Loucy (cell line): ENCODE results near the gene DENND5B.

Experiments
- CTCF ChIP-seq: fragments of 200-600 bp; sonication (generic); conservative IDR thresholded peaks from 2 replicates; pipeline ENCODE4 v1.5.1; 2014; ENCODE audit warnings: mild to moderate bottlenecking, antibody characterized with exemption, low read length
- EZH2phosphoT487 ChIP-seq: fragments of 200-600 bp; IDR thresholded peaks from 2 replicates; pipeline ENCODE4 v1.6.1; 2018; ENCODE audit warnings: antibody characterized with exemption, mild to moderate bottlenecking, moderate library complexity, borderline replicate concordance

GRCh38 chr12:31528095-31528494 lies 62.8 kb downstream of the DENND5B start:
- TF ChIP-seq CTCF (no peak), EZH2phosphoT487 (no peak)
